ENCODE data around the gene DCLK2. TPM values are rescaled to one million over a fixed set of nuclear protein-coding genes. Genes with fewer than 3 reads are reported as not detected.

DCLK2 gene
- total RNA-seq, 3 donors from 2014 or later = 0.08 TPM; not detected in 2

- Mint-ChIP-seq H3K36me3 (ENCODE audit: insufficient read depth) (no peaks in the 10 kb centered on the region), H3K27me3 (ENCODE audit: low read depth) (peaks cover 11% of the 10 kb centered on the region), H3K4me3 (no peak overlapping the region), H3K9me3 (no peaks in the 10 kb centered on the region), H3K4me1 (ENCODE audit: low read depth) (no peaks in the 10 kb centered on the region)
- ATAC-seq = no peak
- no peak for DNase-seq
Measured at GRCh38 chr4:150207871-150208270, 129.6 kb downstream of the DCLK2 start.

GRCh38 chr4:150209140-150209829 lies 131.0 kb downstream of the DCLK2 start:
- Mint-ChIP-seq H3K27me3 (ENCODE audit: low read depth) (peaks cover 7% of the 10 kb centered on the region), H3K36me3 (ENCODE audit: insufficient read depth) (no peaks in the 10 kb centered on the region), H3K4me1 (ENCODE audit: low read depth) (no peaks in the 10 kb centered on the region), H3K9me3 (no peaks in the 10 kb centered on the region), H3K4me3 (no peak overlapping the region)
- ATAC-seq = no peak
- DNase-seq = no peak

- no peak overlapping the region for H3K4me3 Mint-ChIP-seq
- ATAC-seq (no peak), DNase-seq (no peak)
- no peaks in the 10 kb centered on the region for H3K4me1 Mint-ChIP-seq (ENCODE audit: low read depth)
- no peaks in the 10 kb centered on the region for H3K36me3 Mint-ChIP-seq (ENCODE audit: insufficient read depth)
- no peaks in the 10 kb centered on the region for H3K9me3 Mint-ChIP-seq
- peaks cover 7% of the 10 kb centered on the region for H3K27me3 Mint-ChIP-seq (ENCODE audit: low read depth)
Measured at GRCh38 chr4:150211016-150211415, 132.8 kb downstream of the DCLK2 start.

GRCh38 chr4:150211799-150212445 lies 133.7 kb downstream of the DCLK2 start:
- no peak for DNase-seq
- no peak overlapping the region for H3K4me3 Mint-ChIP-seq
- H3K27me3 Mint-ChIP-seq (ENCODE audit: low read depth) = peaks cover 7% of the 10 kb centered on the region
- ATAC-seq = no peak
- no peaks in the 10 kb centered on the region for H3K4me1 Mint-ChIP-seq (ENCODE audit: low read depth)
- H3K36me3 Mint-ChIP-seq (ENCODE audit: insufficient read depth) = no peaks in the 10 kb centered on the region
- no peaks in the 10 kb centered on the region for H3K9me3 Mint-ChIP-seq

- ATAC-seq (no peak), DNase-seq (no peak)
- Mint-ChIP-seq H3K27me3 (ENCODE audit: low read depth) (peaks cover 7% of the 10 kb centered on the region), H3K4me1 (ENCODE audit: low read depth) (no peaks in the 10 kb centered on the region), H3K4me3 (no peak overlapping the region), H3K36me3 (ENCODE audit: insufficient read depth) (no peaks in the 10 kb centered on the region), H3K9me3 (no peaks in the 10 kb centered on the region)
Measured at GRCh38 chr4:150212485-150212884, 134.2 kb downstream of the DCLK2 start.

GRCh38 chr4:150212927-150213326 lies 134.7 kb downstream of the DCLK2 start:
- Mint-ChIP-seq H3K9me3 (no peaks in the 10 kb centered on the region), H3K36me3 (ENCODE audit: insufficient read depth) (no peaks in the 10 kb centered on the region), H3K27me3 (ENCODE audit: low read depth) (peaks cover 4% of the 10 kb centered on the region), H3K4me1 (ENCODE audit: low read depth) (no peaks in the 10 kb centered on the region), H3K4me3 (no peak overlapping the region)
- DNase-seq (no peak), ATAC-seq (no peak)

GRCh38 chr4:150215601-150216000 lies 137.4 kb downstream of the DCLK2 start:
- no peaks in the 10 kb centered on the region for H3K36me3 Mint-ChIP-seq (ENCODE audit: insufficient read depth)
- no peaks in the 10 kb centered on the region for H3K4me1 Mint-ChIP-seq (ENCODE audit: low read depth)
- no peak overlapping the region for H3K4me3 Mint-ChIP-seq
- no peak for ATAC-seq
- no peaks in the 10 kb centered on the region for H3K9me3 Mint-ChIP-seq
- peaks cover 4% of the 10 kb centered on the region for H3K27me3 Mint-ChIP-seq (ENCODE audit: low read depth)
- no peak for DNase-seq

GRCh38 chr4:150216726-150217125 lies 138.5 kb downstream of the DCLK2 start:
- no peak overlapping the region for H3K4me3 Mint-ChIP-seq
- no peaks in the 10 kb centered on the region for H3K36me3 Mint-ChIP-seq (ENCODE audit: insufficient read depth)
- H3K27me3 Mint-ChIP-seq (ENCODE audit: low read depth) = peaks cover 2% of the 10 kb centered on the region
- H3K4me1 Mint-ChIP-seq (ENCODE audit: low read depth) = no peaks in the 10 kb centered on the region
- DNase-seq (no peak), ATAC-seq (no peak)
- H3K9me3 Mint-ChIP-seq = no peaks in the 10 kb centered on the region

GRCh38 chr4:150217192-150217591 lies 138.9 kb downstream of the DCLK2 start:
- no peaks in the 10 kb centered on the region for H3K9me3 Mint-ChIP-seq
- DNase-seq (no peak), ATAC-seq (no peak)
- no peaks in the 10 kb centered on the region for H3K36me3 Mint-ChIP-seq (ENCODE audit: insufficient read depth)
- no peak overlapping the region for H3K4me3 Mint-ChIP-seq
- H3K27me3 Mint-ChIP-seq (ENCODE audit: low read depth) = peaks cover under 1% of the 10 kb centered on the region
- H3K4me1 Mint-ChIP-seq (ENCODE audit: low read depth) = no peaks in the 10 kb centered on the region

GRCh38 chr4:150217808-150218207 lies 139.6 kb downstream of the DCLK2 start:
- no peaks in the 10 kb centered on the region for H3K36me3 Mint-ChIP-seq (ENCODE audit: insufficient read depth)
- H3K9me3 Mint-ChIP-seq = no peaks in the 10 kb centered on the region
- no peaks in the 10 kb centered on the region for H3K4me1 Mint-ChIP-seq (ENCODE audit: low read depth)
- no peaks in the 10 kb centered on the region for H3K27me3 Mint-ChIP-seq (ENCODE audit: low read depth)
- ATAC-seq (no peak), DNase-seq (no peak)
- H3K4me3 Mint-ChIP-seq = no peak overlapping the region

- Mint-ChIP-seq H3K27me3 (ENCODE audit: low read depth) (no peaks in the 10 kb centered on the region), H3K36me3 (ENCODE audit: insufficient read depth) (no peaks in the 10 kb centered on the region), H3K4me3 (no peak overlapping the region), H3K4me1 (ENCODE audit: low read depth) (no peaks in the 10 kb centered on the region), H3K9me3 (no peaks in the 10 kb centered on the region)
- ATAC-seq = no peak
- no peak for DNase-seq
Measured at GRCh38 chr4:150218447-150218846, 140.2 kb downstream of the DCLK2 start.

- Mint-ChIP-seq H3K4me1 (ENCODE audit: low read depth) (no peaks in the 10 kb centered on the region), H3K4me3 (no peak overlapping the region), H3K27me3 (ENCODE audit: low read depth) (no peaks in the 10 kb centered on the region), H3K9me3 (no peaks in the 10 kb centered on the region), H3K36me3 (ENCODE audit: insufficient read depth) (no peaks in the 10 kb centered on the region)
- no peak for ATAC-seq
- DNase-seq = no peak
Measured at GRCh38 chr4:150219841-150220240, 141.6 kb downstream of the DCLK2 start.

- ATAC-seq (no peak), DNase-seq (no peak)
- Mint-ChIP-seq H3K27me3 (ENCODE audit: low read depth) (peaks cover 6% of the 10 kb centered on the region), H3K36me3 (ENCODE audit: insufficient read depth) (no peaks in the 10 kb centered on the region), H3K4me1 (ENCODE audit: low read depth) (no peaks in the 10 kb centered on the region), H3K4me3 (no peak overlapping the region), H3K9me3 (no peaks in the 10 kb centered on the region)
Measured at GRCh38 chr4:150224896-150225591, 146.8 kb downstream of the DCLK2 start.

- no peaks in the 10 kb centered on the region for H3K36me3 Mint-ChIP-seq (ENCODE audit: insufficient read depth)
- ATAC-seq (no peak), DNase-seq (no peak)
- no peaks in the 10 kb centered on the region for H3K4me1 Mint-ChIP-seq (ENCODE audit: low read depth)
- peaks cover 11% of the 10 kb centered on the region for H3K27me3 Mint-ChIP-seq (ENCODE audit: low read depth)
- H3K4me3 Mint-ChIP-seq = no peak overlapping the region
- H3K9me3 Mint-ChIP-seq = no peaks in the 10 kb centered on the region
Measured at GRCh38 chr4:150229520-150229919, 151.3 kb downstream of the DCLK2 start.

GRCh38 chr4:150230561-150230960 lies 152.3 kb downstream of the DCLK2 start:
- no peaks in the 10 kb centered on the region for H3K9me3 Mint-ChIP-seq
- H3K4me1 Mint-ChIP-seq (ENCODE audit: low read depth) = no peaks in the 10 kb centered on the region
- ATAC-seq (no peak), DNase-seq (no peak)
- peaks cover 11% of the 10 kb centered on the region for H3K27me3 Mint-ChIP-seq (ENCODE audit: low read depth)
- H3K36me3 Mint-ChIP-seq (ENCODE audit: insufficient read depth) = no peaks in the 10 kb centered on the region
- H3K4me3 Mint-ChIP-seq = no peak overlapping the region
